ENCODE results near the gene CERS1.

Gene CERS1

GRCh38 chr19:18898607-18899408, 2.9 kb upstream of the CERS1 start:
- DNase-seq (ENCODE audit: low read depth, low spot score), result no peak

DNA sequence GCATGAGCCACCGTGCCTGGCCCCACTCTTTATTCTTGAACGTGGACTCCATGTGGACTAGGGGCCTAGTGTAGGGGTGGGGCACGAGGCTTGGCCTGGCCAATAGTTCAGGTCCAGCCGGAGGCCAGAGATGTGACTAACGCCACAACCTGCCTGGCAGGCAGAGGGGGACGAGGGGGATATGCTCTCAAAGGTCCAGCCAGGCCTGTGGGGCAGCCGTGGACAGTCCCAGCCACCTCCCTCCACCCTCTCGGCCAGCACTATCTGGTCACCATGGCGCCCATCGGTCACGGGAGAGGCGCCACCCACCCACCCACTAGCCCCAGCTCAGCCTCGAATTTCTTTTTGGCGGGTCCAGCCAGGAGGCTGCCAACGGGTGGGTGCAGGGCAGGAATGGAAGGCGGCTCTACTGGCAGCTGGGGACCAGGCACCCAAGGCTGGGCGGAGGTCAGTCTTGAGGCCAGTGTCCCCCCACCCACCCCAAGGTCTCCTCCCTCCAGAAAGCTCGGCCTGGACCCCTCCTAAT, 2.2 kb upstream of the CERS1 start:
- no peak for DNase-seq (ENCODE audit: low read depth, low spot score)

DNA sequence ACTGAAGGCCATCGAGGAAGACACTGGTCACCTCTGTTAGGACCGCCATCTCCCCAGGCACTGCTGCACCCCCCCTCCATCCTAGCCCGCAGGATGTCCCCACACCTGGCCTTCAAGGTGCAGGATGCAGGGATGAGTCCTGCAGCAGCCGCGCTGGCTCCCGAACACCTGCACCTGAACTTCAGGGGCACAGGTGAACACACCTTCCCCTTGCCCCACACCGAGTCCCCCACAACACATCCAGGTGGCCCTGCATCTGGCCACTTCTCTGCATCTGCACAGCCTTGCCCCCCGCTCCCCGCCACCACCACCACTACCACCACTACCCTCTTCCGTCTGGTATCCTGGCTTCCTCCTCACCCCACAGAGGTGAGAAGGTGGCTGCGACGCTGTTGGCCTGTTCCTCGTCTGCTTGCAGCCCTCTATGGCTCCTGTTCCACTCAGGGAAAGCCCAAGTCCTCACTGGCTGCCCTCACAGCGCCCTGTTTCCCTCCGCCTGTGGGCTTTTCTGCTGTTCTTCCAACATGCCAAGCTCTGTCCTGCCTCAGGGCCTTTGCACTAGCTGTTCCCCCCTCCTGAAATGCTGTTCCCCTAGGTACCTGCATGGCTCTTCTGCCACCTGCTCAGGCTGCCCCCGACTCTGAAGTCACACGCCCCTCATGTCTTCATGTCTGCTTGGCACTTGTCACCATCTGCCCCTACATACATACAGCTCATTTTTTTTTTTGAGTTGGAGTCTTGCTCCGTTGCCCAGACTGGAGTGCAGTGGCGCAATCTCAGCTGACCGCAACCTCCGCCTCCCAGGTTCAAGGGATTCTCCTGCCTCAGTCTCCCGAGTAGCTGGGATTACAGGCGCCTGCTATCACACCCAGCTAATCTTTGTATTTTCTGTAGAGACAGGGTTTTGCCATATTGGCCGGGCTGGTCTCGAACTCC, 1.4 kb upstream of the CERS1 start:
- no peak for DNase-seq (ENCODE audit: low read depth, low spot score)

- no peak for DNase-seq (ENCODE audit: low read depth, low spot score)
These were observed 473 bp upstream of the CERS1 start for GRCh38 chr19:18896421-18896841.

DNA sequence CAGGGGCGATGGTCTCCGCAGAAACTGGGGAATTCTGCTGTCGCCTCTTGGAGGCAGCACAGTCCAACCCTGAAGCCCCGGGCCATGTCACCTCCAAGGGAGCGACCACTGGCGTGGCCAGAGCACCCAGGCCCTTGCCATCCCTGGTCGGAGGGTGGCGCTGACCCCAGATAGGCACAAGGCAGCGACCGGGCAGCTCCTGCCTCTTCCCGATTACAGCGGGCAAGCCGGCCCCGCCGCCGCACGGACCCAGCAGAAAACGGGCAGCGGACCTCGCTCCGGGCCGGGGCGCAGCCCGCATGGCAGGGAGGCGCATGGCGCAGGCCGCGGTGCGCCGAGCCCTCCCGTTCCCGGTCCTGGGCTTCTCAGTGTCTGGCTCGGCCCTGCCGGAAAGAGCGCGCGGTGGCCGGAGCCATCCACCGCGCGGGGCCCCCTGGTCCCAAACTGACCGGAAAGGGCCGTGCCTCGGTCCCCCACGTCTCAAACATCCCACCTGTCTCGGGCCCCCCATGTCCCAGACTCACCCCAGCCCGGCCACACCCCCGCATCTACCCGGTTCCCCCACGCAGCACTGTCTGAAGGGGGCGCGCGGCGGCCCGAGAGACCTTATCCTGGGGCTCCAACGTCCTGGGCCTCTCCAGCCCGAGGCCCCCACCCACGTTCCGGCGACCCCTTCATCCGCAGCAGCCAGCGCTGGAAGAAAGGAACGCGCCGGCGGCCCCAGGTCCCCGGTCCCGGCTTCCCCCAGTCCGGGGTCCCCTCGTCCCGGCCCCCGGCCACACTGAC, 727 bp downstream of the CERS1 start:
- DNase-seq (ENCODE audit: low read depth, low spot score), result no peak

- no peak for DNase-seq (ENCODE audit: low read depth, low spot score)
These were observed 1.5 kb downstream of the CERS1 start for GRCh38 chr19:18894254-18895037.

DNA sequence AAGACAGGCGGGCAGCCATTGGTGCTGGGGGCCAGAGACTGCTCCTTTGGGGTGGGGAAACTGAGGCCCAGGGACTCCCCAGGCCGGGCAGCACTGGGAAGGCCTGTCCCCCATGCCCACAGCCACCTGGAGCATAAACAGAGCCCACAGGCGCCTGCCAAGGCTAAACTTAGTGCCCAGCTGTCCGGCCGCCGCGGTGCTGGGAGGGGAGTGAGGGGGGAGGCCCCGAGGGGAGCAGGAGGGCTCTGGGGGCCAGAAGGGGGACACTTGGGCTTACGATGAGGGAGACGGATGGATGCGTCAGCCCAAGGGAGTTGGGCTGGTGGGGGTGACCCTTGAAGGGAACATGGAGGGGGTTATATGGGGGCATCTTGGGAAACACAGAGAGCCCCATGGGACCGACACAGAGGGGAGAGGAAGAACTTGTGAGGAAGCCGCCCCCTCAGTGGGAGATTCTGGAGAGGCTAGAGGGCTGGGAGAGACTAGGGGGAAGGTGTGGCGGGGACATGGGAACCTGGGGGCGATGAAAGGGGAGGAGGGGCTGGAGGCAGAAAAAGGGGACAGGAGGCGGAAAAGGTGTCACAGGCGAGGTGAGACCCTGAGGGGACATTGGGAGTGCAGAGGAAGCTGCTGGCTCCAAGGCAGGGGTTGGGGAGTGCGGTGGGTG, 2.2 kb downstream of the CERS1 start:
- DNase-seq (ENCODE audit: low read depth, low spot score), result no peak

DNA sequence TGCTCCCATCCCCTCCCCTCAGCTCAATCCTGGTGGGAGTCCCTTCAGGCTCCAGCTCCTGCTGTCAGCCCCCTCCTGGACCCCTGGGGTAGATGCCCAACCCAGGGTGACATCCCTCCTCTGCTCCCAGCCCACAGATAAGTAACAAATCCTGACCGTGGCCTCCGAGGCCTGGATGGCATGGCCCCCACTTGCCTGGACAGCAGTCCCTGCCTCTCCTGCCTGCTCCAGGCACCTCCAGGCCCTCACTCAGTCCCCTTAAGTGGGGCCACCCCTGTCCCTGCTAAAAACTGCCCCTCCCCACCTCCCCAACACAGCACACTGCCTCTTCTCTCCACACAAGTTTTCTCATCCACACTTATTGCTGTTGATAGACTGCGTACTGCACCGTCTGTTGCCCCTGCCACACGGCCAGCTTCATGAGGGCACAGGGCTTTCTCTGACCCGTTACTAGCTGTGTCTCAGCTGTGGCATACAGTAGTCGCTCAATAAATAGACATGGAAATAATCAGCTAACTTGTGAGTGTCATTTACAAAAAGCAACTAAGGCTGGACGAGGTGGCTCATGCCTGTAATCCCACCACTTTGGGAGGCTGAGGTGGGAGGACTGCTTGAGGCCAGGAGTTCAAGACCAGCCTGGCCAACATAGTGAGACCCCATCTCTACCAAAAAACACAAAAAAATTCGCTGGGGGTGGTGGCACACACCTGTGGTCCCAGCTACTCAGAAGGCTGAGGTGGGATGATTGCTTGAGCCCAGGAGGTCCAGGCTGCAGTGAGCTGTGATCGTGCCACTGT, 5.8 kb downstream of the CERS1 start:
- no peak for DNase-seq (ENCODE audit: low read depth, low spot score)

DNA sequence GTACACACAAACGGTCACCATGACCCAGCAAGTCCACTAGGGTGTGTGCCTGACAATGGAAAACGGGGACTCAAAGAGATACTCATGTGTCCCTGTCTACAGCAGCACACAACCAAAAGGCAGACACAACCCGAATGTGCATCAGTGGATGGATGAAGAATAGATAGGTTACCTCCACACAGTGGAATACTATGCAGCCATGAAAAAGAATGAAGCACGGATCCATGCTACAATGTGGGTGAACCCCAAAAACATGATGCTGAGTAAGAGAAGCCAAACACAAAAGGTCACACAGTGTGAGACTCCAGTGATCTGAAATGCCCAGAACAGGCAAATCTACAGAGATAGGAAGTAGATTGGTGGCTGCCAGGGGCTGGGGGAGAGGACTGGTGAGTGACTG, 9.0 kb downstream of the CERS1 start:
- no peak for DNase-seq (ENCODE audit: low read depth, low spot score)

GRCh38 chr19:18883526-18884304, 12.2 kb downstream of the CERS1 start:
- DNase-seq (ENCODE audit: low read depth, low spot score), result no peak

- DNase-seq (ENCODE audit: low read depth, low spot score), result no peak
These were observed 14.5 kb downstream of the CERS1 start for GRCh38 chr19:18881491-18881890.

DNA sequence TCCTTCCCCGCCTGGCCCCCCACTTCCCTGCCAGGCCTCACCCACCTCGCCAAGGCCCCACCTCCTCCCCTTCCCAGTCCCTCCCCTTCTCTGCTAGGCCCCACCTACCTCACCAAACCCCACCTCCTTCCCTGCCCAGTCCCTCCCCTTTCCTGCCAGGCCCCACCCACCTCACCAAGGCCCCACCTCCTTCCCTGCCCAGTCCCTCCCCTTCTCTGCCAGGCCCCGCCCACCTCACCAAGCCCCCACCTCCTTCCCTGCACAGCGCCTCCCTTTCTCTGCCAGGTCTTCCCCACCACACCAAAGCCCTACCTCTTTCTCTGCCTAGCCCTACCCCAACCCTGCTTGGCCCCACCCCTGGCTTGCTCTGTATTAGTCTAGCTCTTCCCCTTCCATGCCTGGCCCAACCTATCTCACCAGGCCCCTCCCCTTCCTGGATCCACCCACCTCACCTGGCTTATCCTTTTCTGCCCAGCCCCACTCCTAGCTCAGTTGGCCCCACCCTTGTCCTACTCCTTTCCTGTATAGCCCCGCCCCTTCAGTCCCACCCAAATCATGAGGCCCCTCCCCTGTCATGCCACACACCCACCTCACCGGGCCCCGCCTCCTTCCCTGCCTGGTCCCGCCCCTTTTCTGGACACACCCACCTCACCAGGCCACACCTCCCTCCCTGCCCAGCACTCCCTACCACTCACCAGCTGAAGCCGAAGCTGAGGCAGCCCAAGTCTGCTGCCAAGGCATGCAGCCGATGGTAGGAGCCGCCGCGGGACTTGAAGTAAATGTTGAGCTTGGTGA, 16.2 kb downstream of the CERS1 start:
- no peak for DNase-seq (ENCODE audit: low read depth, low spot score)

GRCh38 chr19:18878858-18879578, 16.9 kb downstream of the CERS1 start:
- DNase-seq (ENCODE audit: low read depth, low spot score), result no peak

GRCh38 chr19:18878058-18878797, 17.7 kb downstream of the CERS1 start:
- no peak for DNase-seq (ENCODE audit: low read depth, low spot score)

DNA sequence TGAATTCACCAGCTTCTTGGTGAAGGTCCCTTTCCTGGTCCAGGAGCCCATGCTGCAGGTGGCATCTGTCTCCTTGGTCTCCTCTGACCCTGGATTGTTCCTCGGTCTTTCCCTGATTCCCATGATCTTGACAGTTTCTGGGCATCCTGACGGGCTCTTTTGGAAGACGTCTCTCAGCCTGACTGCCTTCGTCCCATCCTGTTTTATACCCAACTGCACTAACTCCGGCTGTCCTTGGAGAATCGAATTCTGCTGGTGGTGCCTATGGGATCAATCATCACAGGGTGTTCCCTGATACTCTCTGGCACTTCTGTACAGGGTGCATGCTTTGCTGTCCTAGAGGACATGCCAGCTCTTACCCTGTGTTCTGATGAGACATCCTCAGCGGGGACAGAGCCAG, 19.1 kb downstream of the CERS1 start:
- no peak for DNase-seq (ENCODE audit: low read depth, low spot score)

DNA sequence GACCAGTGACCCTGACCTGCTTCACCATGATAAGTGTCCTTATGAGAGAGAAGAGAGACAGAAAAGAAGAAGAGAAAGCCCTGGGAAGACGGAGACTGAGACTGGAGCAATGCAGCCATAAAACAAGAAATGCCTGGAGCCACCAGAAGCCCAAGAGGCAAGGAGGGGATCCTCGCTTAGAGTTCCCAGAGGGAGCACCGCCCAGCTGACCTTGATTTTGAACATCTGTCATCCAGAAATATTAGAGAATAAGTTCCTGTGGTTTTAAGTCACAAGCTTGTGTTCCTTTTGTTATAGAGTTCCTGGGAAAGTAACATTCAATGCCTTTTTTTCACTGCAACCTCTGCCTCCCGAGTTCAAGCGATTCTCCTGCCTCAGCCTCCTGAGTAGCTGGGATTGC, 20.2 kb downstream of the CERS1 start:
- DNase-seq (ENCODE audit: low read depth, low spot score), result no peak

DNA sequence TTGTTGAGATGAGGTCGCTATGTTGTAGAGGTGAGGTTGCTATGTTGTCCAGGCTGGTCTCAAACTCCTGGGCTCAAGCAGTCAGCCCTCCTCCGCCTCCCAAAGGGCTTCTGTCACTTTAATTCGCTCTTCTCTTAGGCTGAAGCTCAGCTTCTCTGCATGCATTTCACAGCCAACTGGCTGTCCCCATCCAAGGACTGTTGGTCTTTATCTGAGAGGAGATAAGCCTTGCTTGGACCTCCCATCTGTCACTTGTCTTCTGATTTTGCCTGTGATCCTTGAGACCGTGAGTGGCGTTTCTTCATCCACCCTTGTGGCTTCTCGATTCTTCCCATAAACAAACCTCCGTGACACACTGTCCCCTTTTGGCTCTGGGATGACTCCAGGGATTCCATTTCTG, 24.4 kb downstream of the CERS1 start:
- no peak for DNase-seq (ENCODE audit: low read depth, low spot score)
